CD4-positive, alpha-beta T cell treated with Interleukin-15 for 1 hour (primary cell): ENCODE results near the gene CCDC182.

Experiments used
- DNase-seq: peaks from one replicate; pipeline ENCODE4 v3.0.0-alpha.2; 2020

Gene CCDC182

GRCh38 chr17:57755480-57756070, 10.5 kb upstream of the CCDC182 start:
- no peak for DNase-seq

DNA sequence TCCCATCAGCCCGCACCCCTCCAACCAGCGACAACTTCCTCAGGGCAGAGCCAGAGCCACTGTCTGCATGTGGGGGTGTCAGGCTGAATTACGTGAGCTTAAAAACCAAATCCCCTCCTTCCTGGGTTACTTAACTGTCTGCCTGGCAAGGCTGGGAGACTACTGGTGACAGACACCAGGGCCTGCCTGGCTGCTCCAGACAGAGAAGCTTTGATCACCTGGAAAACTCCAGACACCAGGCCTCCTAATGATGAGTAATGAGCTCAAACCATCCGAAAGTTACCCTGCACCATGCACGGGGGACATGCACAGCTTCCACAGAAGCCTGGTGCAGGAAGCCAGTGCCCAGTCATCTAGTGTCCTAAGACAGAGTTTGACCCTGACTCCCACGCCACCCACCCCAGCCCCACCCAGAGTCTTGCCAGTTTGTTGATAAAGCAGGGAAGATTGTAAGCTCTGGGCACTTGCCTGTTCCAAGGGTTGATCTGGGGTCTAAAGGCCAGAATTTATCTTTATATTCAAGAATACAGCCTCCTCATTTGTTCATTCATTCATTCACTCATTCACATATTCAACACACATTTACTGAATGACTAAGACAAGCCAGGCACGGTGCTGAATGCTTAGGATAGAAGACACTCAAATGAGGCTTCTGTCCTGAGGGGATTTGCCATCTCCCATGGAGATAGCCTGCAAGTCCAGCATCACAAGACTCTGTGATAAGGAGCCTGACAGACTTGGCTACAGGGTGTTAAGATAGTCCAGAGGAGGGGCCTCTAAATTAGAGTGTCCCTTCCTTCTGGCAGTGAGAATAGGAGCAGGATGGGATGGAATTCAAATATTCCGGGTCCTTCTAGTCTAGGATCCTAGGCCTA, 7.2 kb upstream of the CCDC182 start:
- no peak for DNase-seq

DNA sequence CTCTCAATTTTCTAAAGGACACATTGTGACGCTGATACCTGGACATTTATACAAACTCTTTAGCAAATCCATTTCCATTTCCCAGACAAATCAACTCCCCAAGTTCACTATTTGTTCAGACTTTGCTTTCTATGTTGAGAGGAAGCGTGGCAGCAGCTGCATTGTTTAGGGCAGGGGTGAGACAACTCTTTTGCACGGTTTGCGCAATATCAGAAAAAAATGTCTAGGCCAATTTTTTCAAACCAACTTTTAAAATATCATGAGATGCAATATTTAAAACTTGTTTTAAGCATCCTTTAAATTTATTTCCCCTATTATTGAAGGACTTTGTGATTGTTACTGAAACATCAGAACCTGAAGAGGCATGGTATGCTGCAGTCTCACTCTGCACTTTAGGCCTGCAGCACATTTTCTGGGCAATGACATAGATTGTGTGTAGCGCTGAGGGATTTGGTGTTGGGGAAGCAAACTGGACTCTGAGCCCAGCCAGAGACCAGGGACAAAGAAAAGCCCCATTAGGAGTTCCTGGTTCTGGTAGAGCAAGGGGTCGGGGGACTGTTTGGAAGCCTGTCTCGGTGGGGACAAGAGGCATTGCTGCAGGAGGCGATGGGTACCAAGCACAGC, 6.4 kb upstream of the CCDC182 start:
- DNase-seq: no peak

DNA sequence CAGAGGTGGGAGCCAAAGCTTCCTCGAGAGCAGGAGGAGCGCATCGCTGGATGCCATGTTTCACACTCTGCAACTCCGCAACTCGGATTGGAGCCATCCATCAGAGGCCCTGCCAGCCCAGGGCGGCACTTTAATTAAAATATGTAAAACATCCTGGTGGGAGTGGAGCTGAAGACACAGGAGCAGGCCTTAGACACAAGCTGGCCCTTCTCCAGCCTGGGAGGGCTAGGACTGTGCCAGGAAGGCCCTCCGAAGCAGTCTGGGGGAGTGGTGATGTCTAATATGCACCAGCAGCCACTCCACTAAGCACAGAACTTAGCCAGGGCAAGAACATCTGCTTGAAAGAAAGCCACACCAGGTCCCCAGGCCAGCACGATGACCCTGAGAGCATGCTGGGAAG, 5.8 kb upstream of the CCDC182 start:
- no peak for DNase-seq

DNA sequence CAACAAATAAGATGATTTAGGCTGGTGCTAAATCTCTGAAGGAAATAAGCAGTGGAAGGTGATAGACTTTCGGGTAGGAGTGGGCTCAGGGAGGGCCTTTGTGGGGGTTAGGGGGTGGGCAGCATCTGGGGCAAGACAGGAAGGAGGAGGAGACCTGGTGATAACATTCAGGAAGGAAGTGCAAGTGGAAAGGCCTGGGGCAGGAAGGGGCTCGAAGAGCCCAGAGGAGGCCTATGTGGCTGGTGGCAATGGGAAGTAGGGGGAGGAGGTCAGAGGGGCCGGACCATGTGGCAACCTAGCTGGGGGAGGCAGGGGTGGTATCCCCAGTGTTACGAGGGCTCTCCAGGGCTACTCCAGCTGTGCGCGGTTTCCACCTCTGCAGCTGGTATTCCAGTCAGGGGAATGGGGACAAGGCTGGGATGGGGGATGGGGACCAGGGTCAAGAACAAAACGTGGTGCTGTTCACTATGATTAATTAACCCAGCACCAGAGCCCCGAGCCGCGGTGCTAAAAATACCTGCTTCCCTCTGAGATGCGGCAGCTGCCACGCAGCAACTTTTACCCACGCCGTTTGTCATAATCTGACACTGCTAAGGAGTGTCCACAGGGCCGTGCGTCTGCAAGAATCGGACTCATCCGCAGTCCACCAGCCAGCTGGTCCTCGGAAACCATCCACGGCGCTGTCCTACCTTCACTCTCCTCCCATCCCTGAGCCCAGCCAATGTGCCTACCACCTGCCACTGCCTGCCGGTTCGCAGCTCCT, 5.2 kb upstream of the CCDC182 start:
- no peak for DNase-seq

GRCh38 chr17:57749701-57750100, 4.6 kb upstream of the CCDC182 start:
- no peak for DNase-seq

GRCh38 chr17:57747221-57748017, 2.3 kb upstream of the CCDC182 start:
- DNase-seq: peak; percentile 42

GRCh38 chr17:57746221-57746620, 1.1 kb upstream of the CCDC182 start:
- no peak for DNase-seq

DNA sequence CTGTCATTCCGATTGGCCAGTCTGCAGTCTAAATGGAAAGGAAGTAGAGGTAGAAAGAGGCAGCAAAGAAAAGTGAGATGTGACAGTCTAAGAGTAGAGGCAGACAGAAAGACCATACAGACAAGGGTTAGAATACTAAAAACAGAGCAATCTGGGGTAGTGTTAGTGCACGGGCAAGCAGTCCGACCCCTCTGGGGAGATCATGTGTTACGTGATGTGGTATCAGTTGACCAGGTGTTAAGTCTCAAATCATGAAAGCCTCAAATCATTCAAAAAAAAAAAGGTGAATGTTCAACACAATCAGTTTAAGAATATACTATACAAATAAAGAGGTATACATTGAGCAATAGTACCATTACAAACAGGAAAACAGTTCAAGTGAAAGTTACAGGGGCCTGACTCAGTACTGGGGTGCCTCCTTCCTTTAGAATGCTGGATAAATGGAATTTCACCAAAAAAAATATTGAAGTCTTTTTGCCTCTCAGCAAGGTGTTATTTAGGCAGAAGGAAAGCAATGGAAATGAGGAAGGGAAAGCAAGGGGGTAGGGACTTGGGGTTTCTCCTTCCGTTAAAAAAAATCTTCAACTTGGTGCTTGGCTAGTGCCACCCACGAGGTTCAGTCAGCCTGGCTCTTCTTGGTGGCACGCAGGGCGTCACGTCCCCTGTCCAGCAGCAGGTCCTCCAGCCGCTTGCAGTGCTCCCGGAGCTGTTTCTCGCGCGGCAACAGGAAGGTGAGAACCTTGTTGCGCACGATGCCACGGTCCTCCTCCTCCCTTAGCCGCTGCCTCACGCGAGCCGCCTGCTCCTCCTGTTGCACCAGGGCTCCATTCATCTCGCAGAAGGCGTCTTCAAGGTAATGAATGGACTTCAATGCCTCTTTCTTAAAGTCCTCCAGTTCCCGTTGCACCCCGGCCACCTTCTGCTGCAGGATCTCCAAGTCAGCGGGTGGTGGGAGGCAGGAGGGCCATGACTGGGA, 616 bp downstream of the CCDC182 start:
- DNase-seq: no peak

GRCh38 chr17:57740235-57740528, 4.9 kb downstream of the CCDC182 start:
- no peak for DNase-seq

- DNase-seq: no peak
These were observed 5.5 kb downstream of the CCDC182 start for GRCh38 chr17:57739402-57740234.

DNA sequence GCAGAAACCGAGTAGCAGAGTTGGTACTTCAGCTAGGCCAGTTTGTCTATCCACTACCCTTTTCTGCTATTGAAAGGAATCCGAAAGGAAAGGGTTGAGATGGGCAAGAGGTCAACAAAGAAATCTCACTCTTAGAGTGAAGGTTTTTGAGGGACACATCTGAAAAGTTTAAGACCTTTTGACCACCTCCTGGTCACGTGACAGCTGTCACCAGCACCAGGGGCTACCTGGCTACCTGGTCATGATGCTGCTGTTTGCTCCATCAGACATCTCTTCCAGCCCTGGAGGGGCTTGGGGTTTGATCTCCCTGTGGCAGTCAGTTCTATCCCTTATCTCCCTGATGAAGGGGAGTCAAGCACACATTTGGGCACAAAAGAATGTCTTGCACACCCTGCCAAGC, 7.6 kb downstream of the CCDC182 start:
- DNase-seq: no peak

DNA sequence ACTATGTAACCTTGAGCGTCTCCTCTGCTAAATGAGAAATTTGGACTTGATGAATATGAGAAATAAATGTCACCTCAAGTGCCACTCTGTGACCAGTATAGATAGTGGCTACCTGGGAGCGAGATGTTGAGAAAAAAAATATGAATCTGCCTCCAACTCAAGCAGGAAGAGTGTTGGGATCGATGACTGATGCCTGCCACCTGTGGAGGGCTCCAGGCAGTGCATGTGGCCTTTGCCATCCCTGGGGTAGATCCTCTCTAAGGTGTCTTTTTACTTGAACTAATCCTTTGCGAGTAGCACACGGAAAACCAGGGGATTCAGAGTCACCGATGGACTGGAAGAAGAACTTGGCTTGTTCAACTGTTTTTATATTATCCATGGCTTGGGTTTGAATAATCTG, 9.4 kb downstream of the CCDC182 start:
- no peak for DNase-seq

DNA sequence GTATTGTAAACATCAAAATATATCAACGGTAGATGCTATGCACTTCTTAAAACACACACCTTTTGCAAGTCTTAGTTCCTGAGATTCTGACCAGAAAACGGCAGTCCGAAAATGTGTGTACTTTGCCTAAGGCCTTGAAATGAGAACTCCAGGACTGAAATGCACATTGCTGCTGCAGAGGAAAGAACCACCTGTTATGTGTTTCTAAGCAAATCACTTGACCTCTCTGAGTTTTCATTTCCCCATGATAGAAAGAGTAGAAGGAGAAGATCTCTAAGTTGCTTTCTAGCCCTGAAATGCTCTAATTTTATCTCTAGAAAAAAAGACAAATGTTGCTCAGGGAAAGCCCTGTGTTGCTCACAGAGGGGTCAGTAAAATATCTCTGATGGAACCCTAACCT, 9.9 kb downstream of the CCDC182 start:
- no peak for DNase-seq

- DNase-seq: no peak
These were observed 12.0 kb downstream of the CCDC182 start for GRCh38 chr17:57733085-57733484.

GRCh38 chr17:57732062-57732461, 13.0 kb downstream of the CCDC182 start:
- no peak for DNase-seq

- no peak for DNase-seq
These were observed 14.9 kb downstream of the CCDC182 start for GRCh38 chr17:57730026-57730701.

DNA sequence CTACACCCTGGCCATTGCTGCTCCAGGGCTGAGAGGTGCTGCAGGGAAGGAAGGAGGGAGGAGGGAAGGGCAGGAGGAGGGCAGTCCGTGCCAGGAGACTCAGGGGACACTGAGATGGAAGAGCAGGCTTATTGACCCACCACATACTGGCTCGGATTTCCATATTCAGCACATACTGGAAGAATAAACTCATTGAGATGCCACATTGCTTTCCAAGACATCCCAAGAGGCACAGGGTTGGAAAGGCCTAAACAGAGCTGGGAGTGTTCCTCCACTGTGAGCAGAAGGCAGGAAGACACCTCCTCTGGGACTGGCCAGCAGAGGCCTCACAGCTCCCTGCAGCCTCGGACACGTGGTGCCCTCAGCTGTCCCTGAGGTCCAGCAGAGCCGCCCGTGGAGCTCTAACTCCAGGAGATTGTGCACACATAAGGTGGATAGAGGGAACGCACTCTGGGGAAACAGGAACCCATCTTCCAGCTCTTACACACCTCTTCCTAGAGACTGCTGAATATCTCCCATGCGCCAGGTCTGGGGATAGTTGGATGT, 17.4 kb downstream of the CCDC182 start:
- no peak for DNase-seq

GRCh38 chr17:57726838-57727237, 18.3 kb downstream of the CCDC182 start:
- no peak for DNase-seq
